Epithelial cell of esophagus (primary cell): Measurements from ENCODE around the gene ALX4.

Experiments used
- DNase-seq: peaks from one replicate; pipeline ENCODE4 v3.0.0; 2010; ENCODE audit warnings: low read depth
- H3K4me3 ChIP-seq: 2 replicates; pipeline ENCODE4 v1.5.1; 2011; ENCODE audit warnings: mild to moderate bottlenecking, low read length, control low read depth
- TF ChIP-seq, protein P1 (sequence below): IDR thresholded peaks from 2 replicates; pipeline ENCODE4 v1.5.1; 2011; ENCODE audit warnings: low read depth, mild to moderate bottlenecking, low read length, control low read depth, inconsistent platforms; ENCODE audit not compliant: insufficient read depth; ENCODE audit errors: missing control alignments

The ALX4 gene

DNA sequence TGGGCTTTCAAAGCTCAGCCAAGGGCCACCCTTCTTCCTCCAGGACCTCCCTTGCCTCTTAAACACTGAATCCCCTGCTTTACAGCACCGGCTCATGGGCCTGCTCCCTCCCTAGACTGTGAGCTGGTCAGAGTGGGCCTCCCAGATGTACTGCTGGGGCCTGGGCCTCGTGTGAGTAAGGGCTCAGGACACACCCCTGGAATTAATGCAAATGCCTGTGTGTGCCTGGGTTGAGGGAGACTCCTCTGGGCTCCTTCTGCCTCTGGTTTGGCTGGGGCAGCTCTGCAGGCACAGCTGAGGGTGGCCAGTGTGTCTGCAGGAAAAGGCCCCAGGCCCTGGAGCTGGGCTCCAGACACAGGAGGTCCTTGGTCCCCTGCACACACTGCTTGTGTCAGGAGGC lies 24.2 kb downstream of the ALX4 start:
- no peak for DNase-seq
- TF ChIP-seq, protein P1, sequence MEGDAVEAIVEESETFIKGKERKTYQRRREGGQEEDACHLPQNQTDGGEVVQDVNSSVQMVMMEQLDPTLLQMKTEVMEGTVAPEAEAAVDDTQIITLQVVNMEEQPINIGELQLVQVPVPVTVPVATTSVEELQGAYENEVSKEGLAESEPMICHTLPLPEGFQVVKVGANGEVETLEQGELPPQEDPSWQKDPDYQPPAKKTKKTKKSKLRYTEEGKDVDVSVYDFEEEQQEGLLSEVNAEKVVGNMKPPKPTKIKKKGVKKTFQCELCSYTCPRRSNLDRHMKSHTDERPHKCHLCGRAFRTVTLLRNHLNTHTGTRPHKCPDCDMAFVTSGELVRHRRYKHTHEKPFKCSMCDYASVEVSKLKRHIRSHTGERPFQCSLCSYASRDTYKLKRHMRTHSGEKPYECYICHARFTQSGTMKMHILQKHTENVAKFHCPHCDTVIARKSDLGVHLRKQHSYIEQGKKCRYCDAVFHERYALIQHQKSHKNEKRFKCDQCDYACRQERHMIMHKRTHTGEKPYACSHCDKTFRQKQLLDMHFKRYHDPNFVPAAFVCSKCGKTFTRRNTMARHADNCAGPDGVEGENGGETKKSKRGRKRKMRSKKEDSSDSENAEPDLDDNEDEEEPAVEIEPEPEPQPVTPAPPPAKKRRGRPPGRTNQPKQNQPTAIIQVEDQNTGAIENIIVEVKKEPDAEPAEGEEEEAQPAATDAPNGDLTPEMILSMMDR: no peak
- no peak overlapping the region for H3K4me3 ChIP-seq

DNA sequence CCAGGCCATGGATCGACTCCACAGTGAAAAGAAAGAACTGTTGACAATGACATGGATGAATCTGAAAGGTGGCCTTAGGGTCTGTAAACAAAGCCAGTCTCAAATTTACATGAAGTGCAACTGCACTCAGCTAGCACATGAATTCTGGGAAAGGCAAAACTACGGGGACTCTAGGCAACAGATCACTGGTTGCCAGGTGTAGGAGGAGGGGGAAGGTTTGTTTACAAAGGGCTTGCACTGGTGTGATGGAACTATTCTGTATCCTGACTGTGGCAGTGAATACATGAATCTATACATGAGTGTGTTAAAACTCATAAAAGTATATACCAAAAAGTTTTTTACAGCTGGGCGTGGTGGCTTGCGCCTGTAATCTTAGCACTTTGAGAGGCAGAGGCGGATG lies 27.3 kb downstream of the ALX4 start:
- no peak overlapping the region for H3K4me3 ChIP-seq
- TF ChIP-seq, protein P1: no peak
- no peak for DNase-seq

- no peak for DNase-seq
- no peak overlapping the region for H3K4me3 ChIP-seq
- TF ChIP-seq, protein P1: no peak
These were observed 28.8 kb downstream of the ALX4 start for GRCh38 chr11:44281151-44281550.

DNA sequence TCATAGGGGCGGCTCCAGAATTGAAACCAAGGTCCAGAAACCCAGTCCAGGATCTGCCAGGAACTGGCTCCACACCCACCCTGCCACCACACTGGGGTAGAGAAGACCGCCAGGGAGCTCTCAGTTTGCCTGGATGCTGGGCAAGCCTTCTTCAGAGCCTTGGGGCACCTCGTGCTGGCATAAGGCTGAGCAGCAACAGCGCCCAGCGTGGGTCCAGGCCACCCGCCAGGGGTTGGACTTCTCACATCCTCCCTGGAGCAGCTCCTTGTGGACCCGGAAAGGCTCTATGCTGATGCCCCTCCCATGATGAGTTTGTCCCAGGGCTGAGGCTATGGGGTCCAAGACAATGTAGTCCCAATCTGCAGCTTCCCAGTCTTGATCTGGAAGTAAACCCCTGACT lies 29.7 kb downstream of the ALX4 start:
- no peak overlapping the region for H3K4me3 ChIP-seq
- DNase-seq: no peak
- TF ChIP-seq, protein P1: no peak

DNA sequence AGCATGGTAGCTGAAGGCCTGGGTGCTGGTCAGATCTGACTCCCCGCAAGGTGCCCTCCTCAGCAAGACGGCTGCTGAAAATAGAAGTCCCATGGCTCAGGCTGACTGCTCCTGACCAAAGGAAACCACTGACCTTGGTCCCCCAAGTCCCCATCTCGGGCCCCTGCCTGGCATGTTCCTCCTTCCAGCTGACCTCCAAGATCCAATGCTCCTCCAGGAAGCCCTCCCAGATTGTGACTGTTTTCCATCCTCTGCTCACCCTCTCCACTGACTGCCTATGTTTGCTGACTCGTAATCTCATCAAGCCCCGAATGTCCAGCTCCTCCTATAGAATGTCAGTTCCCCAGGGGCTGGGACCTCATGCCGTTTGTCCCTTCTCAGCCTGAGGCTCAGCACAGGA lies 30.5 kb downstream of the ALX4 start:
- no peak for DNase-seq
- H3K4me3 ChIP-seq: no peak overlapping the region
- TF ChIP-seq, protein P1: no peak

- TF ChIP-seq, protein P1: no peak
- H3K4me3 ChIP-seq: no peak overlapping the region
- no peak for DNase-seq
These were observed 32.5 kb downstream of the ALX4 start for GRCh38 chr11:44277196-44278090.
